B cell (primary cell): ENCODE measurements around the gene KCND3. TPM values are rescaled to one million over a fixed set of nuclear protein-coding genes. Genes with fewer than 3 reads are reported as not detected.

Experiments used
- ATAC-seq: fragments of 200-7000 bp; cut with Tn5 transposase; one replicate; pipeline ENCODE4 v1.10.0; 2021; ENCODE audit warnings: low read depth, mild to moderate bottlenecking, moderate number of reproducible peaks, moderate library complexity
- CTCF ChIA-PET: fragments of 350-600 bp; sonication (Branson Sonifier 250); formaldehyde crosslinking; loops from one replicate; lab custom pipeline; 2021; ENCODE audit warnings: antibody characterized with exemption, inconsistent platforms; lab: Charles Lee
- POLR2A ChIA-PET: fragments of 350-600 bp; sonication (Branson Sonifier 250); formaldehyde crosslinking; loops from one replicate; lab custom pipeline; 2021; ENCODE audit warnings: antibody characterized with exemption; lab: Charles Lee
- DNase-seq: peaks from one replicate; pipeline ENCODE4 v3.0.0; 2013
- H2AFZ ChIP-seq: 2 replicates; pipeline ENCODE4 v1.6.1; 2012; ENCODE audit warnings: mild to moderate bottlenecking, low read depth, low read length; ENCODE audit not compliant: insufficient read depth, poor library complexity, severe bottlenecking
- H3K27ac ChIP-seq, 2 donors: 1 replicate in 1 of 2; 2 replicates in 1 of 2; pipeline ENCODE4 v1.5.1; 2012 to 2013; ENCODE audit warnings: low read length in 2 of 2, mild to moderate bottlenecking in 2 of 2, moderate library complexity in 1 of 2
- H3K27me3 ChIP-seq, 4 experiments: fragments of 200-600 bp in 1 of 4; sonication (generic) in 1 of 4; replicated peaks in 1 of 4; 1 replicate in 2 of 4; 2 replicates in 2 of 4; pipeline versions ENCODE4 v1.6.1 to v1.7.0; 2013 to 2016; ENCODE audit warnings: low read length in 3 of 4, mild to moderate bottlenecking in 2 of 4, mixed read lengths in 1 of 4, moderate library complexity in 1 of 4; ENCODE audit not compliant: insufficient read depth in 4 of 4, control insufficient read depth in 3 of 4; ENCODE audit errors: control extremely low read depth in 1 of 4
- H3K36me3 ChIP-seq, 2 experiments: replicated peaks in 1 of 2; 1 replicate in 1 of 2; 2 replicates in 1 of 2; pipeline versions ENCODE4 v1.6.1 to v1.7.1; 2013; ENCODE audit warnings: low read length in 1 of 2; ENCODE audit not compliant: insufficient read depth in 2 of 2, control insufficient read depth in 1 of 2; ENCODE audit errors: control extremely low read depth in 1 of 2, extremely low read depth in 1 of 2
- H3K4me1 ChIP-seq, 2 donors: fragments of 200-600 bp in 1 of 2; sonication (generic) in 1 of 2; 1 replicate in 1 of 2; 2 replicates in 1 of 2; pipeline versions ENCODE4 v1.5.1 to v1.6.1; 2013 to 2017; ENCODE audit warnings: low read length in 2 of 2; ENCODE audit not compliant: control insufficient read depth in 2 of 2, insufficient read depth in 2 of 2
- H3K4me2 ChIP-seq: replicated peaks from 2 replicates; pipeline ENCODE3; 2012; ENCODE audit warnings: mild to moderate bottlenecking, low read depth, low read length; ENCODE audit not compliant: poor library complexity, severe bottlenecking
- H3K4me3 ChIP-seq, 5 experiments: fragments of 200-600 bp in 1 of 5; sonication (generic) in 1 of 5; 1 replicate in 3 of 5; 2 replicates in 2 of 5; pipeline versions ENCODE4 v1.5.1 to v1.7.0; 2011 to 2016; ENCODE audit warnings: low read length in 4 of 5, mild to moderate bottlenecking in 4 of 5, low read depth in 2 of 5, control low read depth in 1 of 5, moderate library complexity in 1 of 5; ENCODE audit not compliant: insufficient read depth in 1 of 5; ENCODE audit errors: control extremely low read depth in 1 of 5, extremely low read depth in 1 of 5
- H3K79me2 ChIP-seq: fragments of 200-600 bp; sonication (generic); one replicate; pipeline ENCODE4 v1.6.0; 2016; ENCODE audit warnings: low read length; ENCODE audit not compliant: control insufficient read depth, insufficient read depth
- H3K9ac ChIP-seq: fragments of 200-600 bp; sonication (generic); 2 replicates; pipeline ENCODE4 v1.6.1; 2017; ENCODE audit warnings: mild to moderate bottlenecking, low read length, moderate library complexity
- H3K9me3 ChIP-seq, 3 donors: one replicate each; pipeline versions ENCODE4 v1.6.1 to v1.7.1; 2013; ENCODE audit warnings: low read length in 2 of 3; ENCODE audit not compliant: control insufficient read depth in 2 of 3, insufficient read depth in 1 of 3; ENCODE audit errors: control extremely low read depth in 1 of 3
- H4K20me1 ChIP-seq: 2 replicates; pipeline ENCODE4 v1.6.0; 2012; ENCODE audit warnings: mild to moderate bottlenecking, low read length; ENCODE audit not compliant: insufficient read depth, control insufficient read depth, poor library complexity, severe bottlenecking
- H3K27ac Mint-ChIP-seq: one replicate; pipeline ENCODE4 v1.8.0; 2021; ENCODE audit warnings: mixed read lengths
- H3K27me3 Mint-ChIP-seq: one replicate; pipeline ENCODE4 v1.8.0; 2021; ENCODE audit warnings: mixed read lengths
- H3K4me1 Mint-ChIP-seq: one replicate; pipeline ENCODE4 v1.8.0; 2021; ENCODE audit warnings: mixed read lengths
- H3K4me3 Mint-ChIP-seq: one replicate; pipeline ENCODE4 v1.8.0; 2021; ENCODE audit warnings: mixed read lengths
- H3K9me3 Mint-ChIP-seq: one replicate; pipeline ENCODE4 v1.8.0; 2022; ENCODE audit warnings: mixed read lengths; ENCODE audit not compliant: insufficient read depth
- CTCF ChIP-seq: fragments of 200-600 bp; IDR thresholded peaks from one replicate; pipeline ENCODE4 v1.8.0; 2022; ENCODE audit warnings: antibody characterized with exemption, mild to moderate bottlenecking
- EZH2 ChIP-seq: IDR thresholded peaks from 2 replicates; pipeline ENCODE4 v1.6.1; 2012; ENCODE audit warnings: borderline replicate concordance, low read depth, mild to moderate bottlenecking, moderate library complexity, low read length; ENCODE audit not compliant: insufficient read depth, poor library complexity, severe bottlenecking
- WGBS: methylation state at CpG from one replicate; pipeline ENCODE4 v1.1.5; 2013; ENCODE audit warnings: missing lambda C conversion rate; ENCODE audit not compliant: insufficient coverage; 5-methylcytosine and 5-hydroxymethylcytosine counted together
- intact Hi-C: fragments of 100-400 bp; cut with micrococcal nuclease; formaldehyde crosslinking; loops from one replicate; pipeline ENCODE4 v1.10.0; 2022
- polyA plus RNA-seq: library from polyadenylated mRNA; depleted of rRNA; stranded (reverse); fragments of >200 nt; gene quantifications from 2 replicates; pipeline ENCODE4 v1.2.3, GENCODE V29; 2012
- total RNA-seq, 2 donors: library from RNA; stranded (reverse); fragments of 120-200 nt in 1 of 2; gene quantifications; 1 replicate in 1 of 2; 2 replicates in 1 of 2; pipeline versions ENCODE4 v1.2.3 to v1.2.4, GENCODE V29; 2013 to 2022

The KCND3 gene
- total and polyA plus RNA-seq, 2 donors (not counting 1 experiment from before 2014, with no cell fraction given) = 0.07 TPM; not detected in 1

- H3K27ac ChIP-seq = no peak overlapping the region
- no peaks in the 10 kb centered on the region for H3K36me3 ChIP-seq
- no peak overlapping the region for H2AFZ ChIP-seq
- 43% methylated on average over 1 of the region's 2 CpGs for WGBS
- H3K9me3 ChIP-seq = no peaks in the 10 kb centered on the region
- ATAC-seq = no peak
- DNase-seq = no peak
- peaks cover 60% of the 10 kb centered on the region for H3K27me3 Mint-ChIP-seq
- H3K9me3 Mint-ChIP-seq = no peaks in the 10 kb centered on the region
- H3K4me3 ChIP-seq = no peak overlapping the region
- no peaks in the 10 kb centered on the region for H3K4me1 ChIP-seq
- H3K27me3 ChIP-seq = peaks cover 0 to 4% (median under 1%) of the 10 kb centered on the region in 4 experiments
- intact Hi-C loops = no loop called here
- H3K9ac ChIP-seq = no peak overlapping the region
- no peaks in the 10 kb centered on the region for H3K4me1 Mint-ChIP-seq
- H3K4me2 ChIP-seq = no peak overlapping the region
- CTCF ChIA-PET = no interaction called here
- H3K27ac Mint-ChIP-seq = no peak overlapping the region
- H3K4me3 Mint-ChIP-seq = no peak overlapping the region
- no peak for TF ChIP-seq EZH2
- no peak for TF ChIP-seq CTCF
- POLR2A ChIA-PET = no interaction called here
- H4K20me1 ChIP-seq = no peaks in the 10 kb centered on the region
- H3K79me2 ChIP-seq = no peaks in the 10 kb centered on the region
These were observed 139.4 kb downstream of the KCND3 start for GRCh38 chr1:111850109-111850508.

GRCh38 chr1:111848852-111849545 lies 140.5 kb downstream of the KCND3 start:
- no peaks in the 10 kb centered on the region for H3K79me2 ChIP-seq
- peaks cover 0 to 3% (median 0%) of the 10 kb centered on the region in 4 experiments for H3K27me3 ChIP-seq
- intact Hi-C loops = no loop called here
- ChIA-PET POLR2A (no interaction called here), CTCF (no interaction called here)
- H3K4me3 Mint-ChIP-seq = no peak overlapping the region
- no peaks in the 10 kb centered on the region for H3K9me3 ChIP-seq
- H3K9me3 Mint-ChIP-seq = no peaks in the 10 kb centered on the region
- H3K27ac Mint-ChIP-seq = no peak overlapping the region
- H3K4me1 Mint-ChIP-seq = no peaks in the 10 kb centered on the region
- ATAC-seq (no peak), DNase-seq (no peak)
- no peaks in the 10 kb centered on the region for H3K36me3 ChIP-seq
- peaks cover 65% of the 10 kb centered on the region for H3K27me3 Mint-ChIP-seq
- no peak overlapping the region for H3K4me2 ChIP-seq
- H3K4me3 ChIP-seq = no peak overlapping the region
- no peak overlapping the region for H2AFZ ChIP-seq
- H3K27ac ChIP-seq = no peak overlapping the region
- TF ChIP-seq CTCF = no peak
- TF ChIP-seq EZH2 = no peak
- no peaks in the 10 kb centered on the region for H3K4me1 ChIP-seq
- H3K9ac ChIP-seq = no peak overlapping the region
- WGBS = 93% methylated on average over 3 of the region's 7 CpGs
- no peaks in the 10 kb centered on the region for H4K20me1 ChIP-seq
